H9 (cell line): Measurements from ENCODE around the gene CD52. TPM values are rescaled to one million over a fixed set of nuclear protein-coding genes. Genes with fewer than 3 reads are reported as not detected.

Source experiments
- DNase-seq: peaks from one replicate; pipeline ENCODE4 v3.0.0-alpha.2; 2017
- H2AFZ ChIP-seq: one replicate; pipeline ENCODE4 v1.6.1; 2013; ENCODE audit warnings: mild to moderate bottlenecking, low read length, control low read depth, moderate library complexity
- H2AK5ac ChIP-seq: 2 replicates; pipeline ENCODE4 v1.6.1; 2013; ENCODE audit warnings: low read length, control low read depth, mixed read lengths; ENCODE audit not compliant: insufficient read length
- H2BK120ac ChIP-seq: one replicate; pipeline ENCODE4 v1.6.1; 2013; ENCODE audit warnings: low read depth, mild to moderate bottlenecking, low read length, control low read depth, inconsistent platforms; ENCODE audit not compliant: poor library complexity, severe bottlenecking
- H2BK12ac ChIP-seq: 2 replicates; pipeline ENCODE4 v1.6.1; 2013; ENCODE audit warnings: low read length, control low read depth, mixed read lengths, low read depth; ENCODE audit not compliant: insufficient read length
- H2BK15ac ChIP-seq: 2 replicates; pipeline ENCODE4 v1.6.1; 2013; ENCODE audit warnings: low read depth, low read length, control low read depth
- H2BK20ac ChIP-seq: one replicate; pipeline ENCODE4 v1.6.1; 2013; ENCODE audit warnings: low read depth, mild to moderate bottlenecking, low read length, control low read depth, inconsistent platforms; ENCODE audit not compliant: poor library complexity, severe bottlenecking
- H2BK5ac ChIP-seq: 2 replicates; pipeline ENCODE4 v1.6.1; 2013; ENCODE audit warnings: low read length, control low read depth, mixed read lengths; ENCODE audit not compliant: insufficient read length
- H3K14ac ChIP-seq: 2 replicates; pipeline ENCODE4 v1.6.1; 2013; ENCODE audit warnings: low read length, control low read depth; ENCODE audit not compliant: insufficient read depth
- H3K18ac ChIP-seq: 2 replicates; pipeline ENCODE4 v1.6.1; 2013; ENCODE audit warnings: low read depth, mild to moderate bottlenecking, mixed read lengths, low read length, control low read depth; ENCODE audit not compliant: insufficient read length
- H3K23ac ChIP-seq: 2 replicates; pipeline ENCODE4 v1.6.1; 2013; ENCODE audit warnings: low read length, control low read depth, mixed read lengths, low read depth; ENCODE audit not compliant: insufficient read length
- H3K23me2 ChIP-seq: 2 replicates; pipeline ENCODE4 v1.6.1; 2013; ENCODE audit warnings: low read depth, mild to moderate bottlenecking, mixed read lengths, low read length, control low read depth; ENCODE audit not compliant: insufficient read length, poor library complexity, severe bottlenecking
- H3K27ac ChIP-seq: 2 replicates; pipeline ENCODE4 v1.5.1; 2013; ENCODE audit warnings: low read length, control low read depth, mixed read lengths, low read depth; ENCODE audit not compliant: insufficient read length
- H3K27me3 ChIP-seq: 2 replicates; pipeline ENCODE4 v1.6.1; 2013; ENCODE audit warnings: low read length, control low read depth, inconsistent platforms; ENCODE audit not compliant: insufficient read depth
- H3K4ac ChIP-seq: 2 replicates; pipeline ENCODE4 v1.6.1; 2013; ENCODE audit warnings: low read depth, mild to moderate bottlenecking, control low read depth, inconsistent platforms, low read length, moderate library complexity
- H3K4me1 ChIP-seq: 2 replicates; pipeline ENCODE4 v1.6.1; 2013; ENCODE audit warnings: low read length, control low read depth, inconsistent platforms; ENCODE audit not compliant: insufficient read depth
- H3K4me2 ChIP-seq: 2 replicates; pipeline ENCODE4 v1.6.1; 2013; ENCODE audit warnings: low read length, control low read depth, mixed read lengths; ENCODE audit not compliant: insufficient read length, insufficient read depth
- H3K56ac ChIP-seq: 2 replicates; pipeline ENCODE4 v1.6.1; 2013; ENCODE audit warnings: low read depth, mild to moderate bottlenecking, mixed read lengths, low read length, control low read depth; ENCODE audit not compliant: insufficient read length
- H3K79me1 ChIP-seq: 2 replicates; pipeline ENCODE4 v1.6.1; 2013; ENCODE audit warnings: low read depth, mild to moderate bottlenecking, moderate library complexity, low read length, control low read depth, inconsistent platforms; ENCODE audit not compliant: insufficient read depth, poor library complexity, severe bottlenecking
- H3K79me2 ChIP-seq: 2 replicates; pipeline ENCODE4 v1.6.1; 2013; ENCODE audit warnings: low read length, control low read depth, inconsistent platforms; ENCODE audit not compliant: insufficient read depth
- H3K9ac ChIP-seq: 2 replicates; pipeline ENCODE4 v1.6.1; 2013; ENCODE audit warnings: low read length, control low read depth, mixed read lengths; ENCODE audit not compliant: insufficient read length; ENCODE audit errors: extremely low read depth
- H3K9me3 ChIP-seq: one replicate; pipeline ENCODE4 v1.6.1; 2013; ENCODE audit warnings: low read depth, low read length, inconsistent platforms; ENCODE audit not compliant: control insufficient read depth
- H3T11ph ChIP-seq: one replicate; pipeline ENCODE4 v1.6.1; 2013; ENCODE audit warnings: mild to moderate bottlenecking, low read length, control low read depth, inconsistent platforms
- H4K20me1 ChIP-seq: one replicate; pipeline ENCODE4 v1.6.1; 2013; ENCODE audit not compliant: control insufficient read depth, insufficient read length, insufficient read depth
- H4K5ac ChIP-seq: 2 replicates; pipeline ENCODE4 v1.6.1; 2013; ENCODE audit warnings: low read depth, mild to moderate bottlenecking, mixed read lengths, low read length, control low read depth; ENCODE audit not compliant: insufficient read length
- H4K8ac ChIP-seq: replicated peaks from 2 replicates; pipeline ENCODE4 v1.6.1; 2013; ENCODE audit warnings: low read length, control low read depth, mixed read lengths, low read depth; ENCODE audit not compliant: insufficient read length
- H4K91ac ChIP-seq: 2 replicates; pipeline ENCODE4 v1.6.1; 2013; ENCODE audit warnings: low read depth, mild to moderate bottlenecking, moderate library complexity, mixed read lengths, low read length, control low read depth; ENCODE audit not compliant: insufficient read length
- H3K27ac Mint-ChIP-seq, 3 experiments: 2 replicates in 2 of 3; 3 replicates in 1 of 3; pipeline ENCODE4 v1.8.0; 2020 to 2021; ENCODE audit warnings: mixed read lengths in 3 of 3, mild to moderate bottlenecking in 1 of 3, moderate library complexity in 1 of 3
- H3K27me3 Mint-ChIP-seq: 2 replicates; pipeline ENCODE4 v1.8.0; 2021; ENCODE audit warnings: low read depth, mild to moderate bottlenecking, moderate library complexity, mixed read lengths
- H3K36me3 Mint-ChIP-seq, 3 experiments: 2 replicates in 2 of 3; 3 replicates in 1 of 3; pipeline ENCODE4 v1.8.0; 2020 to 2021; ENCODE audit warnings: low read depth in 3 of 3, mixed read lengths in 3 of 3; ENCODE audit not compliant: insufficient read depth in 1 of 3
- H3K4me1 Mint-ChIP-seq, 2 experiments: 2 replicates each; pipeline ENCODE4 v1.8.0; 2020; ENCODE audit warnings: mixed read lengths in 2 of 2
- H3K4me3 Mint-ChIP-seq, 2 experiments: 2 replicates in 1 of 2; 3 replicates in 1 of 2; pipeline ENCODE4 v1.8.0; 2020 to 2021; ENCODE audit warnings: mild to moderate bottlenecking in 2 of 2, mixed read lengths in 2 of 2, moderate library complexity in 1 of 2
- H3K9me3 Mint-ChIP-seq, 2 experiments: 2 replicates in 1 of 2; 3 replicates in 1 of 2; pipeline ENCODE4 v1.8.0; 2020; ENCODE audit warnings: mild to moderate bottlenecking in 2 of 2, mixed read lengths in 2 of 2, moderate library complexity in 1 of 2
- WGBS: extraction: QIAGEN DNeasy Blood & Tissue Kit; methylation state at CpG from one replicate; pipeline ENCODE4 v1.1.7; 2013; ENCODE audit warnings: missing lambda C conversion rate, low lambda C conversion rate, mixed read lengths; ENCODE audit not compliant: insufficient read length; ENCODE audit errors: extremely low coverage; 5-methylcytosine and 5-hydroxymethylcytosine counted together
- total RNA-seq: library from RNA; stranded (reverse); gene quantifications from 2 replicates; pipeline ENCODE4 v1.2.1, GENCODE V29; 2021
- TF ChIP-seq, protein P1 (sequence below): fragments of 200-600 bp; sonication (generic); conservative IDR thresholded peaks from 3 replicates; pipeline ENCODE4 v1.8.0; 2021; ENCODE audit warnings: antibody characterized with exemption, mild to moderate bottlenecking

Gene CD52
- total RNA-seq, 1 experiment from 2014 or later, result 4.1 TPM

DNA sequence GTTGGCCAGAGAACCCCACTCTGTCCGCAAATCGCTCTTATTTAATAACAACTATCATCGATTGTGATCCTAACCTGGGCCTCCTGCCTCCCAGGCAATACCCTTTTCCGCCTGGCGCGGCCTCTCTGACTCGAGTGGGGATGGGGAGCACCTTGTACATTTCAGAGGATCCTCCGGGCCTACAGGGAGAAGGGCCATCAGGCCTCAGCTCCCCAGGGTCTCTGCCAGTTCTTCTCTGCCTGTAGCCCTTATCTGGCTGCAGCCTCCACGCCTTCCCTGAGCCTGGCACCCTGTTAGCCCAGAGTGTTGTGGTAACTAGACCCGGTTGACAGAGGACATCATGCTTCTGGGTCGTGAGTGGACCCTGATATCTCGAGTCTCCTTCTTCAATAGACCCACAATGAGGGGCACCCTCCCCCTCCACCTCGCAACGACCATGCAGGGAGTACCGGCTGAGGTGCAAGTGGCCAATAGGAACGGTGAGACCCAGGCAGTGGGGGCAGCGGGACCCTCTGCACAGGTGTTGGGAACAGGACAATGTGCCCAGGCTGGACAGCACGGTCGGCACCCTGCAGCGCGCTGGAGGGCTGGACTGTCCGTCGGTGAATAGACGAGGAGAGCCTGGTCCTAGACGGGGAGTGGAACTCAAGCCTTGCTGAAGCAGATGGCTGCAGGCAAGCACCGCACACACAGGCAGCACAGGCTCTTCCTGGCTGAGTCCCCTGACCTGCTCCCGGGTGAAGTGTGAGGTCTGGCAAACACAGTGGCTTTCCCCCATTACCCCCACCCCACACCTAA, 43.2 kb downstream of the CD52 start:
- Histone ChIP-seq H4K91ac (no peak overlapping the region), H3K4me1 (peaks cover 3% of the 10 kb centered on the region; the same call in 1 of the 2 replicates), H3K4ac (no peak overlapping the region), H3K18ac (no peak overlapping the region), H3K9me3 (no peaks in the 10 kb centered on the region), H3K27me3 (no peaks in the 10 kb centered on the region; the same call in 1 of the 2 replicates), H3T11ph (no peak overlapping the region), H2AFZ (no peak overlapping the region), H2BK15ac (no peak overlapping the region), H3K79me1 (no peaks in the 10 kb centered on the region), H3K23me2 (peaks cover 4% of the 10 kb centered on the region), H2BK20ac (no peak overlapping the region), H4K20me1 (no peaks in the 10 kb centered on the region), H4K5ac (no peak overlapping the region), H3K79me2 (no peaks in the 10 kb centered on the region), H2BK5ac (no peak overlapping the region), H2AK5ac (no peak overlapping the region), H2BK12ac (no peak overlapping the region), H3K4me2 (peak overlapping the region; percentile 54), H2BK120ac (no peak overlapping the region), H3K23ac (no peak overlapping the region), H3K9ac (no peak overlapping the region), H3K56ac (no peak overlapping the region), H3K14ac (no peak overlapping the region), H4K8ac (no peak overlapping the region), H3K27ac (no peak overlapping the region)
- Mint-ChIP-seq H3K27ac (no peak overlapping the region; a peak in 1 of 7 replicates), H3K4me3 (peak overlapping the region; percentile 69 to 87), H3K9me3 (no peaks in the 10 kb centered on the region; a peak in 1 of 5 replicates), H3K4me1 (peaks cover 44 to 55% of the 10 kb centered on the region in 2 experiments), H3K36me3 (no peaks in the 10 kb centered on the region), H3K27me3 (peaks cover 66% of the 10 kb centered on the region)
- TF ChIP-seq, protein P1, sequence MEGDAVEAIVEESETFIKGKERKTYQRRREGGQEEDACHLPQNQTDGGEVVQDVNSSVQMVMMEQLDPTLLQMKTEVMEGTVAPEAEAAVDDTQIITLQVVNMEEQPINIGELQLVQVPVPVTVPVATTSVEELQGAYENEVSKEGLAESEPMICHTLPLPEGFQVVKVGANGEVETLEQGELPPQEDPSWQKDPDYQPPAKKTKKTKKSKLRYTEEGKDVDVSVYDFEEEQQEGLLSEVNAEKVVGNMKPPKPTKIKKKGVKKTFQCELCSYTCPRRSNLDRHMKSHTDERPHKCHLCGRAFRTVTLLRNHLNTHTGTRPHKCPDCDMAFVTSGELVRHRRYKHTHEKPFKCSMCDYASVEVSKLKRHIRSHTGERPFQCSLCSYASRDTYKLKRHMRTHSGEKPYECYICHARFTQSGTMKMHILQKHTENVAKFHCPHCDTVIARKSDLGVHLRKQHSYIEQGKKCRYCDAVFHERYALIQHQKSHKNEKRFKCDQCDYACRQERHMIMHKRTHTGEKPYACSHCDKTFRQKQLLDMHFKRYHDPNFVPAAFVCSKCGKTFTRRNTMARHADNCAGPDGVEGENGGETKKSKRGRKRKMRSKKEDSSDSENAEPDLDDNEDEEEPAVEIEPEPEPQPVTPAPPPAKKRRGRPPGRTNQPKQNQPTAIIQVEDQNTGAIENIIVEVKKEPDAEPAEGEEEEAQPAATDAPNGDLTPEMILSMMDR, result no peak
- WGBS, result no CpG with 5 or more reads among the region's 27 CpGs
- no peak for DNase-seq
